Fibroblast of the aortic adventitia (primary cell): ENCODE results near the gene FAM228B. TPM values are rescaled to one million over a fixed set of nuclear protein-coding genes. Genes with fewer than 3 reads are reported as not detected.

Experiments used
- DNase-seq: peaks from one replicate; pipeline ENCODE4 v3.0.0-alpha.2; 2010; ENCODE audit warnings: low read depth
- H3K4me3 ChIP-seq: 2 replicates; pipeline ENCODE4 v1.5.1; 2011; ENCODE audit warnings: low read depth, mild to moderate bottlenecking, control low read depth, low read length, moderate library complexity
- total RNA-seq: library from RNA; depleted of rRNA; stranded (reverse); fragments of >200 nt; gene quantifications from 2 replicates; pipeline ENCODE4 v1.2.3, GENCODE V29; 2012; ENCODE audit warnings: low replicate concordance
- TF ChIP-seq, protein P1 (sequence below): IDR thresholded peaks from 2 replicates; pipeline ENCODE4 v1.5.1; 2011; ENCODE audit warnings: mild to moderate bottlenecking, low read length, control low read depth, inconsistent platforms; ENCODE audit not compliant: insufficient read depth

FAM228B gene
- total RNA-seq, 1 donor: 10.3 TPM

DNA sequence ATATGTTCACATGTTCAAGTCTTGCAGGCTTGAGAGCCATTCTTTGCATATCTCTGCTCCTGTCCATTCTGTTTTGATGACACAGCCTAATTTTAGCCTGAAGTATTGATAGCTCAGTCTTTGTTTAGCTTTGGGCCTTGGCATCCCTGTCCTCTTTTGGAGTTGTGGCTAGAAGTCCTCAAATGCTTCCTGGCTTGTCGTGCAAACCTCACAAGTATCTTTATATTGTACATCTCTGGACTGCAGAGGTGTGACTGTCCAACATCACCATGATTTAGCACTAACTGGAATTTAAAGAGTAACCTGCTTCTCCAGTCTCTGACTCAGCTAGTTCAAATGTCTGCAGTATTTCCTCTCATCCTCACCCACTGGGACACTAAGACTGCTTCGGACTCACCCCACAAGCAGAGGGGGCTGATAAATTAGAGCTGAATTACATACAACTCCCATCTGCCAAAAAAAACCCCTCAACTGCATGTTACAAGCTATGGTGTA is 11.8 kb upstream of the FAM228B start:
- DNase-seq: peak; percentile 18

DNA sequence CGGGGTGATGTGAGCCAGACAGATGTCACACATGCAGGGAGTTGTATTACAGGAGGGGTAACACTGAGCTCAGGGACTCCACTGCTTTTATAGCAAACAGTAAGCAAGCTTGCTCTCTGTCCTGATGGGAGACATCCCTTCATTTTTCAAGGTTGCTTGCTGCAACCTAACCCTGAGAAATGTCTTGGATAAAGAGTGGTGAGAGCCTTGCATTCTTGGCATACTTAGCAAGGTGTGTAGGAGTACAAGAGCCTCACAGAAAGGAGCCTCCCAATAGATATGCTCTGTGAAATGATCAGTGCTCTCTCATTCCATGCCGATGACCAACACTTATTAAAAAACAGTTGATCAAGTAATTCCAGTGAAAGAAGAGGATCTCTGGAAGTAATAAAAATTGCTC is 8.2 kb upstream of the FAM228B start:
- TF ChIP-seq, protein P1, sequence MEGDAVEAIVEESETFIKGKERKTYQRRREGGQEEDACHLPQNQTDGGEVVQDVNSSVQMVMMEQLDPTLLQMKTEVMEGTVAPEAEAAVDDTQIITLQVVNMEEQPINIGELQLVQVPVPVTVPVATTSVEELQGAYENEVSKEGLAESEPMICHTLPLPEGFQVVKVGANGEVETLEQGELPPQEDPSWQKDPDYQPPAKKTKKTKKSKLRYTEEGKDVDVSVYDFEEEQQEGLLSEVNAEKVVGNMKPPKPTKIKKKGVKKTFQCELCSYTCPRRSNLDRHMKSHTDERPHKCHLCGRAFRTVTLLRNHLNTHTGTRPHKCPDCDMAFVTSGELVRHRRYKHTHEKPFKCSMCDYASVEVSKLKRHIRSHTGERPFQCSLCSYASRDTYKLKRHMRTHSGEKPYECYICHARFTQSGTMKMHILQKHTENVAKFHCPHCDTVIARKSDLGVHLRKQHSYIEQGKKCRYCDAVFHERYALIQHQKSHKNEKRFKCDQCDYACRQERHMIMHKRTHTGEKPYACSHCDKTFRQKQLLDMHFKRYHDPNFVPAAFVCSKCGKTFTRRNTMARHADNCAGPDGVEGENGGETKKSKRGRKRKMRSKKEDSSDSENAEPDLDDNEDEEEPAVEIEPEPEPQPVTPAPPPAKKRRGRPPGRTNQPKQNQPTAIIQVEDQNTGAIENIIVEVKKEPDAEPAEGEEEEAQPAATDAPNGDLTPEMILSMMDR: no peak
- DNase-seq: peak; percentile 15
- H3K4me3 ChIP-seq: no peak overlapping the region

More for the DNA sequence above, 11.8 kb upstream of the FAM228B start:
- H3K4me3 ChIP-seq: no peak overlapping the region
- TF ChIP-seq, protein P1: no peak

DNA sequence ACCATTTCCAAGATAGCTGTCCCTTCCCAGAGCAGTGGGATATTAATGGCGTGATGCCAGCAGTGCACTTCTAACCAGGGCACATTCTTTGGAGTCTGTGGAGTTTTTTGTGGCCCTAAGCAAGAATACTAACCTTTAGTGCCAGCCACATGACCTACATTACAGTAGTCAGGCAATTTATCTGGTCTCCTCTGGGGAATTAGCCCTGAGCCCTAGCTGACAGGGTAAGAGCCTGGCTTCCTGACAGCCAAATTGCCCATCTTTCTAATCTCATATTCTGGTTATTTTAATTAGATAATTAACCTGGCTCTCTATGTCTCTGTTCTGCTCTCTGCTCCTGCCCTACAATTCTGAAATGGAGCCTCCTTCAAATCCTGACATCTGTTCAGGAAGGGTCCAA is 5.4 kb upstream of the FAM228B start:
- no peak for DNase-seq
- TF ChIP-seq, protein P1: no peak
- H3K4me3 ChIP-seq: no peak overlapping the region

DNA sequence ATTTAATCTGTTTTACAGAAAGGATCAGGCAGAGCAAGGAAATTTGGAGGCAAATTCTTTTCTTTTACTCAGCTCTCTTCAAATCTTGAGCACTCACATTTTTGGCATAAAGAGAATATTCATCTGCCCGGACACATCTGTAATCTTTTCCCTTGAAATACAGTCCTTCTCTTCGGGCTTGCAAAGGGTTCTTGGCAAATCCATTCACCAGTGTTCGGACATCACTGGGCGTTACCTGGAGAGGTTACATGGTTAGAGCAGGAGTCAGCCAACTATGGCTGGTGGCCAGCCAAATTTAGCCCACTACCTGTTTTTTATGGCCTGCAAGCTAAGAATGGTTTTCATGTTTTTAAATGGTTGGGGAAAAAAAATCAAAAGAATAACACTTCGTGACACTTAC is 2.2 kb upstream of the FAM228B start:
- no peak overlapping the region for H3K4me3 ChIP-seq
- peak; percentile 61 for DNase-seq
- TF ChIP-seq, protein P1: no peak

DNA sequence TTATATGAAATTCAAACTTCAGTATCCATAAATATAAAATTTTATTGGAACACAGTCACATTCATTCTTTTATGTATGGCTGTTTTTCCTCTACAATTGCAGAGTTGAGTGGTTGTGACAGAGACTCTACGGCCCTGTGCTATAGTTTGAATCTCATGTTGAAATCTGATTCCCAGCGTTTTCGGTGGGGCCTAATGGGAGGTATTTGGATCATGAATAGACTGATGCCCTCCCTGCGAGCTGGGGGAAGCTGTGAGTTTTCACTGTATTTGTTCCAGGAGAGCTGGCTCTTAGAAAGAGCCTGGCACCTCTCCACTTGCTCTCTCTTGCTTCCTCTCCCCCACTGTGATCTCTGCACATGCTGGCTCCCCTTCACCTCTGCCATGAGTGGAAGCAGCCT is 1.8 kb upstream of the FAM228B start:
- TF ChIP-seq, protein P1: no peak
- no peak overlapping the region for H3K4me3 ChIP-seq
- peak; percentile 50 for DNase-seq

DNA sequence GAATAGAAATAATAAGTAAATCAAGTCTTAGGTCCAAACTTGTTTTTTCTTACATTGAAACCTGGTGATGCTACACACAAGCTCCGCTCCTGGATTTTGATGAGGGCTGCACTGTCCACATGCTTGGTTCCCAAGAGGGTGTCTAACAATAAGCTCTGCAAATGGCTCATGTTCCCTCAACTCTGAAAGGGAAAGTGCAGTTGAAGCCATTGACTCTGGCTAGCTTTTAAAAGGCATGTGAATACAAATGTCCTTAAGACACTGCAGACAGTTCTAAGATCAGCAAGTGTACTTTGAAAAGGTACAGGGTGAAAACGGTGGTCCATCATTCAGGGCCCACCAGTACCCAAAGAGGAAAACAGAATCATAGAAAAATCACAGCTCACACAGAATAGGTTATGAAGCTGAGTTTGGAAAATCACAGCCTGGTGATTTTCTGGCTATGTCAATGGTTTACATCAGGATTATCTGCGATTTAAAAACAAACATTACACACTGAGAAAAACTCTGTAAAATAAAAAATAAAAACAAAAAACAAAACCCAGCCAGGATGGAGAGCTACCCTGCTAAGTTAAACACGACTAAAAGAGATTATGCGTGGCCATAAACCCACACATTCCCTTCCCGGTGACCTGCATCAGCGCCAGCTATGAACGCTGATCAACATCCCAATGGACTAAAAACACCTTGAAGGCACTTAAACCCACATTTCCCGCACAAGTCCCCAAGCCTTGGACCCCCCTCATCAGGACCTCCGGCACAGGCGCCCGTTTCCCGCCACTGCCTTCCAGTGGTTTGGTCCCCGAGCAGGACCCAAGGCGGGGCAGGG is 689 bp upstream of the FAM228B start:
- TF ChIP-seq, protein P1: no peak
- peak overlapping the region; percentile 83 for H3K4me3 ChIP-seq
- DNase-seq: peak; percentile 18
